ENCODE results near the gene CRB2. TPM values are rescaled to one million over a fixed set of nuclear protein-coding genes. Genes with fewer than 3 reads are reported as not detected.

The CRB2 gene
- total RNA-seq, 4 donors from 2014 or later = 0.11 TPM; not detected in 3

- intact Hi-C loops (cut with DNase I) = no loop called here
- TF ChIP-seq POLR2A (IDR thresholded peaks at IDR 0.05) = no peak
- TF ChIP-seq, protein P1, sequence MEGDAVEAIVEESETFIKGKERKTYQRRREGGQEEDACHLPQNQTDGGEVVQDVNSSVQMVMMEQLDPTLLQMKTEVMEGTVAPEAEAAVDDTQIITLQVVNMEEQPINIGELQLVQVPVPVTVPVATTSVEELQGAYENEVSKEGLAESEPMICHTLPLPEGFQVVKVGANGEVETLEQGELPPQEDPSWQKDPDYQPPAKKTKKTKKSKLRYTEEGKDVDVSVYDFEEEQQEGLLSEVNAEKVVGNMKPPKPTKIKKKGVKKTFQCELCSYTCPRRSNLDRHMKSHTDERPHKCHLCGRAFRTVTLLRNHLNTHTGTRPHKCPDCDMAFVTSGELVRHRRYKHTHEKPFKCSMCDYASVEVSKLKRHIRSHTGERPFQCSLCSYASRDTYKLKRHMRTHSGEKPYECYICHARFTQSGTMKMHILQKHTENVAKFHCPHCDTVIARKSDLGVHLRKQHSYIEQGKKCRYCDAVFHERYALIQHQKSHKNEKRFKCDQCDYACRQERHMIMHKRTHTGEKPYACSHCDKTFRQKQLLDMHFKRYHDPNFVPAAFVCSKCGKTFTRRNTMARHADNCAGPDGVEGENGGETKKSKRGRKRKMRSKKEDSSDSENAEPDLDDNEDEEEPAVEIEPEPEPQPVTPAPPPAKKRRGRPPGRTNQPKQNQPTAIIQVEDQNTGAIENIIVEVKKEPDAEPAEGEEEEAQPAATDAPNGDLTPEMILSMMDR (IDR thresholded peaks at IDR 0.05) = no peak
- peaks cover 0 to 3% of the 10 kb centered on the region in 2 donors for H3K36me3 ChIP-seq
Observed at GRCh38 chr9:123417289-123418051, 61.5 kb downstream of the CRB2 start.

GRCh38 chr9:123418052-123418430 lies 62.0 kb downstream of the CRB2 start:
- H3K27ac ChIP-seq = no peak overlapping the region
- no peak for TF ChIP-seq POLR2A (IDR thresholded peaks at IDR 0.05)
- TF ChIP-seq, protein P1 (IDR thresholded peaks at IDR 0.05) = no peak
- H3K9me3 ChIP-seq = no peaks in the 10 kb centered on the region
- peaks cover 0 to 3% of the 10 kb centered on the region in 2 donors for H3K36me3 ChIP-seq
- WGBS, 2 donors = 94 to 95% methylated on average over 5 of the region's 5 CpGs
- no peaks in the 10 kb centered on the region for H3K27me3 ChIP-seq
- intact Hi-C loops (cut with DNase I) = no loop called here
- H3K4me3 ChIP-seq (replicated peaks in 1 of 3) = no peak overlapping the region
- H3K4me1 ChIP-seq = peaks cover 0 to 11% of the 10 kb centered on the region in 2 donors
- no peak for DNase-seq

More at GRCh38 chr9:123417289-123418051, 61.5 kb downstream of the CRB2 start:
- Histone ChIP-seq H3K27ac (no peak overlapping the region), H3K27me3 (no peaks in the 10 kb centered on the region), H3K4me3 (replicated peaks in 1 of 3) (no peak overlapping the region), H3K9me3 (no peaks in the 10 kb centered on the region), H3K4me1 (peaks cover 0 to 11% of the 10 kb centered on the region in 2 donors)
- DNase-seq = no peak
- 96 to 98% methylated on average over 5 of the region's 5 CpGs for WGBS, 2 donors

- 87 to 93% methylated on average over 9 of the region's 10 CpGs for WGBS, 2 donors
- Histone ChIP-seq H3K27me3 (no peaks in the 10 kb centered on the region), H3K4me1 (peaks cover 0 to 11% of the 10 kb centered on the region in 2 donors), H3K36me3 (peaks cover 0 to 3% of the 10 kb centered on the region in 2 donors), H3K4me3 (replicated peaks in 1 of 3) (no peak overlapping the region), H3K27ac (no peak overlapping the region), H3K9me3 (no peaks in the 10 kb centered on the region)
- TF ChIP-seq, protein P1 (IDR thresholded peaks at IDR 0.05) = no peak
- no peak for TF ChIP-seq POLR2A (IDR thresholded peaks at IDR 0.05)
- intact Hi-C loops (cut with DNase I) = no loop called here
- no peak for DNase-seq
Observed at GRCh38 chr9:123418506-123418905, 62.5 kb downstream of the CRB2 start.

GRCh38 chr9:123419091-123419490 lies 63.1 kb downstream of the CRB2 start:
- Histone ChIP-seq H3K27me3 (no peaks in the 10 kb centered on the region), H3K9me3 (no peaks in the 10 kb centered on the region), H3K36me3 (peaks cover 0 to 3% of the 10 kb centered on the region in 2 donors), H3K4me1 (peaks cover 0 to 13% of the 10 kb centered on the region in 2 donors), H3K4me3 (replicated peaks in 1 of 3) (no peak overlapping the region), H3K27ac (no peak overlapping the region)
- WGBS, 2 donors = 86 to 94% methylated on average over 4 of the region's 4 CpGs
- intact Hi-C loops (cut with DNase I) = no loop called here
- TF ChIP-seq, protein P1 (IDR thresholded peaks at IDR 0.05) = no peak
- no peak for TF ChIP-seq POLR2A (IDR thresholded peaks at IDR 0.05)
- DNase-seq = no peak
